GM19099 (cell line): ENCODE results near the gene RNU7-1.

Experiments used
- POLR2A ChIP-seq: IDR thresholded peaks from 3 replicates; pipeline ENCODE4 v1.6.1; 2011; ENCODE audit warnings: low read depth; ENCODE audit not compliant: insufficient read length; ENCODE audit errors: extremely low read depth

RNU7-1 gene

DNA sequence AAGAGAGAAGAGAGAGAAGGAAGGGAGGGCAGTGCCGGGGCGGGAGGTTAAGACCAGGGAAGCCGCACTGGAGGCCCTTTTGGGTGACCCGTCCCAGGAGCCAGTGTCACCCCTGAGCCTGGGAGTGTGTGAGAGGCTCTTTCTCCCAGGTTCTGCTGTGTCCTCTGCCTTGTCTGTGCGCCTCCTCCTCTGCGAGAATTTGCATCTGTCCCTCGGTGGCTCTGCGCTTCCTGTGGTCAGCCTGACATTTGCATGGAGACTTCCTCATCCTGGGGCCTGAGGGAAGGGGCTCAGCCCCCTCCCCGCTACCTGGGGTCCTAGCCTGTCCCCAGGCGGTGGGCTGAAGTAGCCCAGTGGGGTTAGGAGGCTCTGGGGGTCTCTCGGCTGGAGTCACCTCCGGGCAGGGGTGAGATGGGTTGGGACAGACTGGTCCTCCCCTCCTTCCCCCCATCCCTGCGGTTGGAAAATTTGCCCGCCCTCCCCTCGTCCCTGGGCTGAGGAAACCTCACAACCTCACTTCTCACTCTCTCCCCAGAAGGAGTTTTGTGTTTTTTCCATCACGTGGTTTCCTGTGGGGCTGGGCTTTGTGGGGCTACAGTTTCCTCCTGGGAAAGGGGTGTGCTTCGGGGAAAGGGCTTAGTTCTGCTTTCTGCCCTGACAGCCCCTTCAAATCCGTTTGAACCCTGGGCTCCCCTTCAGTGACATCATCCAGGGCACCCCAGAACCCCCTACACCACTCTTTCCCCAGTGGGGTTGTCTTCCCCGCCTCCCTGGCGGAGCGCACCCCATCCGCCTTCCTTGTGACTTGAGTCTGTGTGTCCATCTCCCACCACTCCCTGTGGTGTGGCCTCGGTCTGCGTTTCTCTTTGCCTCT is 10.1 kb downstream of the RNU7-1 start:
- TF ChIP-seq POLR2A: peak; percentile 99

DNA sequence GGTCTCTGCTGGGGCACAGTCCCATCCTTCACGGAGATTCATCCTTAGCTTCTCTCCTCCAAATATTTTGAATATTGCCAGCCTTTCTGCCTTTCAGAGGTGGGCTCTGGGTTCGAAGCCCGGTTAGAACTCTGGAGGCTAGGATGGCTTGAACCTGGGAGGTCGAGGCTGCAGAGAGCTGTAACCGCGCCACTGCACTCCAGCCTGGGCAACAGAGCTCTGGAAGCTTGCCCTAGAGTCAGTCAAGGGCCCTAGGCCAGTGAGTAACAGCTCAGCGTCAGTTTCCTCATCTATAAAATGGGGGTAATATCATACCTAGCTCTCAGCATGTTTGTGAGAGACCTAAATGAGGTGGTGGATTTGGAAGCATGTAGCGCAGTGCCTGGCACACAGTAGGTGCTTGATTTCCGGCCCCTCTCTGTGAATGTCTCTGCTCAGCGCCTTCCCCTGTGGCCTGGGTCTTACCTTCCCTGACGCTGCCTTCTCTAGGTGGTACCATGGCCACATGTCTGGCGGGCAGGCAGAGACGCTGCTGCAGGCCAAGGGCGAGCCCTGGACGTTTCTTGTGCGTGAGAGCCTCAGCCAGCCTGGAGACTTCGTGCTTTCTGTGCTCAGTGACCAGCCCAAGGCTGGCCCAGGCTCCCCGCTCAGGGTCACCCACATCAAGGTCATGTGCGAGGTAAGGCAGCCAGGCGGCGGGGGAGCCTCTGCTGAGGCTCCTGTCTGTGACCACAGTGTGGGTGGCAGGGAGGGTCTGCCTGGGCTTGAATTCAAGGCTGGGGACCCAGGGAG is 10.9 kb downstream of the RNU7-1 start:
- no peak for TF ChIP-seq POLR2A

DNA sequence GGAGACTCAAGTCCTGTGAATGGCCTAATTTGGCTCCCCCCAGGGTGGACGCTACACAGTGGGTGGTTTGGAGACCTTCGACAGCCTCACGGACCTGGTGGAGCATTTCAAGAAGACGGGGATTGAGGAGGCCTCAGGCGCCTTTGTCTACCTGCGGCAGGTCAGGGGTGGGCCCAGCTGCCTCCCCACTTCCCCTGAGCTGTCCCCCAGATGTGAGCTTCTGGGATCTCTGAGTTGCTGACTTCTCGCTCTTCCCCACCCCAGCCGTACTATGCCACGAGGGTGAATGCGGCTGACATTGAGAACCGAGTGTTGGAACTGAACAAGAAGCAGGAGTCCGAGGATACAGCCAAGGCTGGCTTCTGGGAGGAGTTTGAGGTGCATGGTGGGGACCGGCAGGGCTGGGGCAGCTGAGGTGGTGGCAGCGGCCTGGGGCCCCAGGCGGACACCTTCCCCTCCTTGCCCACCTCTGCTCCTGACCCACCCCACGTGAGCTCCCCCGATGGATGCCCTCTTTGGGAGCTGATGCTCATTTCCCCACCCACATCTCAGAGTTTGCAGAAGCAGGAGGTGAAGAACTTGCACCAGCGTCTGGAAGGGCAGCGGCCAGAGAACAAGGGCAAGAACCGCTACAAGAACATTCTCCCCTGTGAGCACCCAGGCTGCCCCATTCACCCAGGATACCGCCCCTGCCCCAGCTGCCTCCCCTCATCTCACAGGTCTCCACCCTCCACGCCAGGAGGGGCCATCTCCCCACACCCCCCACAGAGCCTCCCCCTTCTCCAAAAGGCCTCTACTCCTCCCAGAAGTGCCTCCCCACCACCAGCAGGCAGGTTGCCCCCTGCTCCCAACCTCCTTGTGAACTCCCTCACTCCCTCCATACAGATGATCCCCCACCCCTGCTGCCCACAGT is 11.7 kb downstream of the RNU7-1 start:
- TF ChIP-seq POLR2A: peak; percentile 19

DNA sequence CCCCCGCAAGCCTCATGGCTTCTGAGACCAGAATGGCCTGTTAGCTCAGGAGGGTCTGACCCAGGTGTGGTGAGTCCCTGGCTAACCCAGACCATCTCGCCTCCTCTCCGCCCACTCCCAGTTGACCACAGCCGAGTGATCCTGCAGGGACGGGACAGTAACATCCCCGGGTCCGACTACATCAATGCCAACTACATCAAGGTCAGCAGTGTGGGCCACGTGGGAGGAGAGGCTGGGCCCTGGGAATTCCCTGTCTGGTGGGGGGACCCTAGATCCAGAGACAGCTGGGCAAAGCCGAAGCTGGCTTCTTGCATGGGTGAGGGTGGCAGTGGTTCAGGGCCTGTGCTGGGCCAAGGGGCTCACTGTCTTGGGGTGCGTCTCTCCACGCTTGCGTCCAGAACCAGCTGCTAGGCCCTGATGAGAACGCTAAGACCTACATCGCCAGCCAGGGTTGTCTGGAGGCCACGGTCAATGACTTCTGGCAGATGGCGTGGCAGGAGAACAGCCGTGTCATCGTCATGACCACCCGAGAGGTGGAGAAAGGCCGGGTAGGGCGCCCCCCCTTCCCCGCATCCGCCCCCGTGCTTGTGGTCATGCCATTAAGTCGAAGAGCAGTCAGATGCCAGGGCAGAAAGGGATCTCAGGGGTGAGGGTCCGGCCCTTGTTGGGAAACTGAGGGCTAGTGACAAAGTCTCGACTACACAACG is 12.6 kb downstream of the RNU7-1 start:
- peak; percentile 22 for TF ChIP-seq POLR2A

DNA sequence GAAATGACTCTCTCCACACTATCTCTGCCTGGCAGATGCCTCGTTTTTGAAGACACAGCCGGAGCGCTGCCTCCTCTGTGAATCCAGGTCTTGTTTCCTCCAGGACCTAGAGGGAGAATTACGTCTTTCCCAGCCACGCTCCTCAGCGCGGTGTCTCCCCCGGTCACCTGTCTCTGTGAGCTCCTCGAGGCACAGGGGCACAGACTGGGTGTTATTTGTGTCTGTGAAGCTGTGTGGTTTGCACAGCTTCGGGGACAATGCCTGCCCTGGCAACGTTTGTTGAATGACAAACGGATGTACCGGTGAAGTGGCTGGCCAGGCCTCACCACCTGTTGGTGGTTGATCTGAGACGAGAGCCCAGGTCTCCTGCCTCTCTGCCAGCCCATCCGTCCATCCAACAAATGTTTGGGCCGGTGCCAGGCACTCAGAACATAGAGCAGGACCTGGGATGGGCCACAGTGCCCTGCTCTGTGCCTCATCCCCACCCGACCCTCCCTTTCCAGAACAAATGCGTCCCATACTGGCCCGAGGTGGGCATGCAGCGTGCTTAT is 13.6 kb downstream of the RNU7-1 start:
- TF ChIP-seq POLR2A: no peak

DNA sequence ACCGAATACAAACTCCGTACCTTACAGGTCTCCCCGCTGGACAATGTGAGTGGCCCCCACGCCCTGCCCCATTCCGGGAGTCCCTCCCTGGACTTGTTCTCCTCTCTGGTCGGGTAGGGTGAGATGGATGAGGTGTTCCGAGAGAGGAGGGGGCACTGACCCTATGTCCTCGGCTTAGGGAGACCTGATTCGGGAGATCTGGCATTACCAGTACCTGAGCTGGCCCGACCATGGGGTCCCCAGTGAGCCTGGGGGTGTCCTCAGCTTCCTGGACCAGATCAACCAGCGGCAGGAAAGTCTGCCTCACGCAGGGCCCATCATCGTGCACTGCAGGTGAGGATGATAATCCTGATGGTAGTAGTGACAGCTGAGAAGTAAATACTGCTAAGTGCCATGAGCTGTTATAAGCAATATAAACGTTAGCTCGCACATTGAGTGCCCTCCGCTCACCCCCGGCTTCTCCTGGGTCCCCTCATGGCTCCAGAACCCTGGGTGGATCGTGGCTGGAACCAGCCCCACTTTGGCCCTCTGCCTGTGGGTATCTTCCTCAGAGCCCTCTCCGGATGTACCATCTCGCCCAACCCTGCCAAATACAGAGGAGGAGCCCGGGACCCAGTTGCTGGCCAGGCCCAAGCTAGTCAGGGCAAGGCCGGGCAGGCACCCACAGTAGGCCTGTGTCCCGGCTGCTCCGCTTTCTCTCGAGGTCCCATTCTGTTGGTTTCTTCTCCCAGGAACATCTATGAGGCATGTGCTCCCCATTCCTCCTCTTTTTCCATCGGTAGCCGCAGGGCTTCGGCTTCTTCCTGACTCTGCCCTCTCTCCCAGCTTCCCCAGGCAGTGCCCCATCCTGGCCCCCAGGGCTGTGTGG is 14.4 kb downstream of the RNU7-1 start:
- TF ChIP-seq POLR2A: no peak

DNA sequence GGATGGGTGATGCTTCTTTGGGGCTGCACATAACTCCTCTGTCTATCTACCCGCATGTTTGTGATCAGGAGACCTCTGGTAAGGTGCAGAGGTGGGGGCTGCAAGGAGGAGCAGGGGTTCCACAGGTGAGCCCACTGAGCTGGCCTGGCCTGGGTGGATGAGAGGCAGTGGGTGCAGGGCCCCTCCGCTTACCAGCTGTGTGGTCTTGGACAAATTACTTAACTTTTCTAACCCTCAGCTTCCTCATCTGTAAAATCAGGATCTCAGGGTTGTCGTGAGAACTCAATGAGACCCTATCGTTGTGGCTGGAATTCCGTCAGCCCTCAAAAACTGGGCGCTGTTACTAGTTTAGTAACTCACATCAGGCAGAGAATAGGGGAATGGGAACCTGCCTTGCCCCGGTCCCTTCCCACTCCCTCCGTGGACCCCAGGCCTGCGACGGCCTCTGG is 15.0 kb downstream of the RNU7-1 start:
- no peak for TF ChIP-seq POLR2A

DNA sequence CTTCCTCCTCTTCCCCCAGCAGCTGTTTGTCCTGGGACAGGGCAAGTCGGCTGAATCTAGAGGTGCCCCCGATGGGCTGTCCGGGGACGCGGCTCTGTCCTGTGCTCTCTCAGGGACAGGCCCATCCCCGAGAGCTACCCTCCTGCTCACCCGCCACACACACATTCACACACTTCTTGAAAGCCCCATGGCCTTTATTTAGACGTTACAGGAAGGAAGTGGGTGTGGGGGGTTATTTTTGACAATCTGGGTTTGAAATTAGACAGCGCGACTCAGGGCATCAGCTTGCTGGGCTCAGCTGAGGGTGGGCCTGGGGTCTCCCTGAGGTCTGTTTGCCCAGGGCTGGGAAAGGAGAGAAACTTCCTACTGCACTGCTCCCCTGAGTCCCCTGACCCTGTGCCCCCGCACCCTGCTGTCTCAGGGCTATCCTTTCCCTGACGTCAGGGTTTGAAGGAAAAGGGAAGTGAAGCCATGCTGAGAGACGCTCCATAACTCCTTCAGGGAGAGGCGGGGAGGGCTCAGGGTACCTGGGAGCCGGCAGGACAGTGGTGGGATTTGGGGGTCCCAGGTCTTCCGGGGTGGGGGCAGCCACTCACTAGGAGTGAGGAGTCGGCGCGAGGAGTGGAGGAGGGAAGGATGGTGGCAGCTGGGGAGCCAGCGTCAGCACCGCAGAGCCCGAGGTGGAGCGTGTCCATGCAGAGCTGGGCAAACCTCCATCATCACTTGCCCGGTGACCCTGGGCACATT is 15.6 kb downstream of the RNU7-1 start:
- TF ChIP-seq POLR2A: peak; percentile 78

DNA sequence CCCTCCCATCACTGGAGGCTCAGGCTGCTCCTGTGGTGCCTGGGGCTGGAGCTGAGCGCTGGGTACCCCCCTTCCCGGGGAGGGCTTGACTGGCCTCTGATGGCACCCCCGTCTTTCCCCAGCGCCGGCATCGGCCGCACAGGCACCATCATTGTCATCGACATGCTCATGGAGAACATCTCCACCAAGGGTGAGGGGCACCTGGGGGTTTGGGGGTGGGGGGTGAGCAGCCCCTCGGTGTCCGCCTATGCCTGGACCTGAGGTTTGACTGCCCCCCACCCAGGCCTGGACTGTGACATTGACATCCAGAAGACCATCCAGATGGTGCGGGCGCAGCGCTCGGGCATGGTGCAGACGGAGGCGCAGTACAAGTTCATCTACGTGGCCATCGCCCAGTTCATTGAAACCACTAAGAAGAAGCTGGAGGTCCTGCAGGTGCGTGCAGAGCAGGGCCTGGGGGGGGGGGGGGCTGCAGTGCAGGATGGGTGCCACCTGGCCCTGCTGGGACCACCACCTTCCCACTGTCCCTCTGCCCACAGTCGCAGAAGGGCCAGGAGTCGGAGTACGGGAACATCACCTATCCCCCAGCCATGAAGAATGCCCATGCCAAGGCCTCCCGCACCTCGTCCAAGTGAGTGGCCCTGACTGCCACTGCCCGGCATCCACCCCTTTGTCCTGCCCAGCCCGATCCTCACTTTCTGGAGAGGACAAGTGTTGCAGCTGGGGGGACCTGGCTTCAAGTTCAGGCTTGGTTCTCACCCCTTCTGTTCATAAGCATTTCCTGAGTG is 16.4 kb downstream of the RNU7-1 start:
- TF ChIP-seq POLR2A: no peak

DNA sequence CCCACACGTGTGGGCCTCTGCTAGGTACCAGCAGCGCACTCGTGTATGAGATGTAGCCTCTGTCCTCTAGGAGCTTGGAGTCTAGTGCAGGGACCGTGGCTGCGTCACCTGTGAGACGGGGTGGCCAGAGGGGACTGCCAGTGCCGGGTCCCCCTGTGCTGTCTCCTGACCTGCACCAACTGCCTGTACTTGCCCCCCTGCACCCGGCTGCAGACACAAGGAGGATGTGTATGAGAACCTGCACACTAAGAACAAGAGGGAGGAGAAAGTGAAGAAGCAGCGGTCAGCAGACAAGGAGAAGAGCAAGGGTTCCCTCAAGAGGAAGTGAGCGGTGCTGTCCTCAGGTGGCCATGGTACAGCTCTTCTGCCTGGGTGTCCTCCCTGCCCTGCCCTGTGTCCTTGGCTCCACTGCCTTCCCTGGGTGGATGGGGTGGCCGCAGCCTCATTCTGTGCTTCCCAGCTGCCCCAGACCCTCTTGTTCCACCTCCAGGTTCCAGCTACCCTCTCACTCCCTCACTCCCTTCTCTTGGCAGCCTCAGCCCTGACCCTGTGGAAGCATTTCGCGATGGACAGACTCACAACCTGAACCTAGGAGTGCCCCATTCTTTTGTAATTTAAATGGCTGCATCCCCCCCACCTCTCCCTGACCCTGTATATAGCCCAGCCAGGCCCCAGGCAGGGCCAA is 17.1 kb downstream of the RNU7-1 start:
- TF ChIP-seq POLR2A: no peak

DNA sequence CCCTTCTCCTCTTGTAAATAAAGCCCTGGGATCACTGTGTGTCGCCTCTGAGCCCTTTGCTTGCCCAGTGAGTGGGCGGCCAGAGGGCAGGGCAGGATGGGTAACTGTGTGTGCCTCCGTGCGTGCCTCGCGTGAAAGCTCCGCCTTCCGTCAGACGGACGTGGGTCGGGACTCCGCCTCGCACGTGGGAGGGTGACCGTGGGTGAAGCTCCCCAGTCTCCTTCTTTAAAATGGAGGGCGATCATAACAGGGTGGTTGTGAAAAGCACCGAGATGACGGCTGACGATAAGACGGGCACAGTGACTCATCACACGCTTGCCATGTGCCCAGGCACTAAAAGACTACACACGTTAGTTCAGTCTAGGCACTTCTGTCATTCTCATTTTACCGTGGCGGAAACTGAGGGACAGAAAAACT is 17.7 kb downstream of the RNU7-1 start:
- TF ChIP-seq POLR2A: peak; percentile 16
